A549 (cell line): ENCODE results near the gene ADCY10.

ENCODE experiments used
- BHLHE40 ChIP-seq: IDR thresholded peaks from 2 replicates; pipeline ENCODE4 v1.6.1; 2012; ENCODE audit warnings: low read depth, low read length, inconsistent platforms
- EP300 ChIP-seq, 2 experiments: fragments of >200 bp; sonication (Bioruptor Twin); formaldehyde crosslinking; IDR thresholded peaks; 2 replicates in 1 of 2; 3 replicates in 1 of 2; pipeline ENCODE4 v1.6.1; 2016 to 2017
- FOSL2 ChIP-seq, 2 experiments: fragments of 450-650 bp in 1 of 2; fragments of >200 bp in 1 of 2; sonication (Bioruptor Twin) in 1 of 2; formaldehyde crosslinking; IDR thresholded peaks; 2 replicates each; pipeline versions ENCODE4 v1.5.0 to v1.6.1; 2016 to 2020; ENCODE audit warnings: mild to moderate bottlenecking in 1 of 2, moderate library complexity in 1 of 2
- MAX ChIP-seq: IDR thresholded peaks from 2 replicates; pipeline ENCODE4 v1.6.1; 2012
- MAZ ChIP-seq: fragments of 150-350 bp; IDR thresholded peaks from 2 replicates; pipeline ENCODE4 v1.6.1; 2014; ENCODE audit warnings: antibody characterized with exemption, low read depth, low read length, borderline replicate concordance
- MYC ChIP-seq: IDR thresholded peaks from 2 replicates; pipeline ENCODE4 v1.6.1; 2012; ENCODE audit warnings: mild to moderate bottlenecking, inconsistent platforms, low read length, improper control_type of control experiment, borderline replicate concordance
- POLR2A ChIP-seq: IDR thresholded peaks from 2 replicates; pipeline ENCODE4 v1.6.1; 2012; ENCODE audit warnings: mild to moderate bottlenecking, low read length
- TF ChIP-seq, protein P1 (sequence below): fragments of >200 bp; sonication (Bioruptor Twin); formaldehyde crosslinking; IDR thresholded peaks from 3 replicates; pipeline ENCODE4 v1.5.1; 2016

DNA sequence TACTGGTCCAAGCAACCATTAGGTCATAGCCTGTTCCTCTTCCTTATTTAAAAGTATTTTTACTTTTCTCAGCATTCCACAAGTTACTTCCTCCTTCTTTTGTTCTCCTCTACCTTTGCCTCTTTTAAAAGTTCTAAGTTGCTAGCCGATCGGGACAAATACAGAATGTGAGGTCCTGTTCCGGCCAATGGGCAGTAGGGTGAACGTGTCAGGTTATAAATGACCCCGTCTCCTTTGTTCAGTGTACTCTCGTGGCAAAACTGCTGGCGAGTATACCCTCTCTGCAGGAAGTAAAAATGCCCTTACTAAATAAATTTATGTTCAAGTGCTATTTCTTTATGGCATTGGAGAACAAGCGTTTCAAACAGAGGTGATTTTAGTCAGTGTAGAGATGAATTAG lies 2.5 kb downstream of the ADCY10 start:
- TF ChIP-seq BHLHE40, result no peak
- no peak for TF ChIP-seq MAX
- TF ChIP-seq MAZ, result no peak
- TF ChIP-seq, protein P1, sequence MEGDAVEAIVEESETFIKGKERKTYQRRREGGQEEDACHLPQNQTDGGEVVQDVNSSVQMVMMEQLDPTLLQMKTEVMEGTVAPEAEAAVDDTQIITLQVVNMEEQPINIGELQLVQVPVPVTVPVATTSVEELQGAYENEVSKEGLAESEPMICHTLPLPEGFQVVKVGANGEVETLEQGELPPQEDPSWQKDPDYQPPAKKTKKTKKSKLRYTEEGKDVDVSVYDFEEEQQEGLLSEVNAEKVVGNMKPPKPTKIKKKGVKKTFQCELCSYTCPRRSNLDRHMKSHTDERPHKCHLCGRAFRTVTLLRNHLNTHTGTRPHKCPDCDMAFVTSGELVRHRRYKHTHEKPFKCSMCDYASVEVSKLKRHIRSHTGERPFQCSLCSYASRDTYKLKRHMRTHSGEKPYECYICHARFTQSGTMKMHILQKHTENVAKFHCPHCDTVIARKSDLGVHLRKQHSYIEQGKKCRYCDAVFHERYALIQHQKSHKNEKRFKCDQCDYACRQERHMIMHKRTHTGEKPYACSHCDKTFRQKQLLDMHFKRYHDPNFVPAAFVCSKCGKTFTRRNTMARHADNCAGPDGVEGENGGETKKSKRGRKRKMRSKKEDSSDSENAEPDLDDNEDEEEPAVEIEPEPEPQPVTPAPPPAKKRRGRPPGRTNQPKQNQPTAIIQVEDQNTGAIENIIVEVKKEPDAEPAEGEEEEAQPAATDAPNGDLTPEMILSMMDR, result no peak
- TF ChIP-seq POLR2A, result no peak
- TF ChIP-seq FOSL2 (IDR thresholded peaks at IDR 0.05), result no peak
- no peak for TF ChIP-seq FOSL2 (CRISPR knock-in tag; IDR thresholded peaks at IDR 0.05)
- no peak for TF ChIP-seq EP300 (IDR thresholded peaks at IDR 0.05)
- TF ChIP-seq MYC, result no peak
